ENCODE results near the gene HCFC2. TPM values are rescaled to one million over a fixed set of nuclear protein-coding genes. Genes with fewer than 3 reads are reported as not detected.

The HCFC2 gene
- total and polyA plus RNA-seq, 2 of the 4 experiments (the other 2 are of a cell fraction) = 12.0 to 34.2 TPM

DNA sequence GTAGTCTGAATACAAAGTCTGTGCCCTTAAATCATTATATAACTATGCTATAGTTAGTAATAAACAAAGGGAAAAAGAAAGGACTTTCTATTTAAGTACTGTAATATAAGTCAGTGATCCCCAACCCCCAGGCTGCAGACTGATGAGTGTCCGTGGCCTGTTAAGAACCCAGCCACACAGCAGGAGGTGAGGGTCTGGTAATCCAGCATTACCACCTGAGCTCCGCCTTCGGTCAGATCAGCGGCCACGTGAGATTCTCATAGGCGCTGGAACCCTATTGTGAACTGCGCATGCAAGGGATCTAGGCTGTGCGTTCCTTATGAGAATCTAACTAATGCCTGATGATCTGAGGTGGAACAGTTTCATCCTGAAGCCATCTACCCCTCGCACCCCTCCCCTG lies 58.0 kb downstream of the HCFC2 start:
- in situ Hi-C loops (cut with MboI; ENCODE audit: low sequenced_read_pairs) = no loop called here
- H4K91ac ChIP-seq (ENCODE audit: insufficient read depth, low read depth, low read length) = peak overlapping the region; percentile 25
- ChIA-PET POLR2A (ENCODE audit: unreplicated experiment) (no interaction called here), CTCF (interaction anchor here (1.0 kb wide), 1 partner anchor 13 kb away, joined by 3 read pairs; no protein-coding TSS in a partner anchor)
- H4K8ac ChIP-seq (ENCODE audit: low read depth in 2 of 2, low read length in 2 of 2) = peak overlapping the region in 1 of 2 experiments; percentile 71; a peak in 2 of 4 replicates
- H3K36me3 ChIP-seq (ENCODE audit: control insufficient read depth, insufficient read depth, low read length) = peaks cover 23% of the 10 kb centered on the region
- H3K14ac ChIP-seq (replicated peaks; ENCODE audit: low read depth, low read length) = peak overlapping the region; percentile 27
- H2BK5ac ChIP-seq (ENCODE audit: low read depth, low read length, poor library complexity, severe bottlenecking) = peak overlapping the region; percentile 99
- intact Hi-C loops (cut with micrococcal nuclease) = no loop called here
- H3K27me3 ChIP-seq (ENCODE audit: control insufficient read depth, insufficient read depth, low read length) = no peaks in the 10 kb centered on the region
- no peaks in the 10 kb centered on the region for H4K20me1 ChIP-seq (ENCODE audit: insufficient read depth, low read length)
- no peak overlapping the region for H3K56ac ChIP-seq (ENCODE audit: extremely low read depth, insufficient read depth, low read length)
- no TSS peak for BruUV-seq (replicated peaks)
- H2BK120ac ChIP-seq (ENCODE audit: low read depth, low read length) = peak overlapping the region; percentile 70
- dilution Hi-C loops (cut with HindIII; ENCODE audit: low sequenced_read_pairs, unreplicated experiment) = no loop called here
- no peak overlapping the region for H3K4me2 ChIP-seq (ENCODE audit: low read depth, low read length)
- H3K9me3 ChIP-seq (ENCODE audit: control insufficient read depth, insufficient read depth, low read length) = no peaks in the 10 kb centered on the region
- peak overlapping the region; percentile 73; the same call in 1 of the 2 replicates for H4K5ac ChIP-seq (ENCODE audit: low read depth, low read length)
- whole genome bisulfite sequencing, 2 experiments (ENCODE audit: extremely low coverage in 2 of 2, insufficient read length in 1 of 2) = 87% methylated on average over 5 of the region's 9 CpGs; no CpG with 5 or more reads in 1 of the 2 experiments
- peaks cover 3% of the 10 kb centered on the region; the same call in 1 of the 2 replicates for H3K9me1 ChIP-seq (ENCODE audit: insufficient read depth, low read length)
- H2AK9ac ChIP-seq (replicated peaks; ENCODE audit: low read depth, low read length, poor library complexity) = peak overlapping the region; percentile 52
- peaks cover 6% of the 10 kb centered on the region for H3K4me1 ChIP-seq (ENCODE audit: control insufficient read depth, insufficient read depth, low read length)
- peak overlapping the region; percentile 72 for H3K23ac ChIP-seq (ENCODE audit: low read depth, low read length)
- peaks cover 3 to 30% of the 10 kb centered on the region in 2 experiments; a peak in 3 of 4 replicates for H3K79me1 ChIP-seq (ENCODE audit: low read depth in 1 of 2, low read length in 2 of 2)
- peak overlapping the region; percentile 74; the same call in 1 of the 3 replicates for H2BK15ac ChIP-seq (ENCODE audit: low read depth, low read length)
- H3K9ac ChIP-seq (ENCODE audit: low read depth, low read length) = no peak overlapping the region
- H2AK5ac ChIP-seq (ENCODE audit: low read depth, low read length) = peak overlapping the region; percentile 81; the same call in 1 of the 2 replicates
- no peak overlapping the region for H3K4me3 ChIP-seq (ENCODE audit: insufficient read depth, low read depth, low read length)
- no peak overlapping the region for H2AFZ ChIP-seq (replicated peaks; ENCODE audit: low read length, poor library complexity)
- H2BK20ac ChIP-seq (ENCODE audit: low read depth, low read length) = peak overlapping the region; percentile 79
- ATAC-seq (ENCODE audit: low read depth) = no peak
- DNase-seq = no peak
- H3K27ac ChIP-seq (ENCODE audit: insufficient read depth, low read length) = peak overlapping the region; percentile 69
- H3K18ac ChIP-seq (ENCODE audit: low read depth, low read length) = 0 out of 2 replicates have a peak overlapping the region, but pooled peaks have one; percentile 28
- H3K4ac ChIP-seq (ENCODE audit: low read depth, low read length) = peak overlapping the region; percentile 77
- TF ChIP-seq NFE2L2 (IDR thresholded peaks at IDR 0.05; ENCODE audit: low read depth, low read length) (no peak), CHD1 (IDR thresholded peaks at IDR 0.05; ENCODE audit: low read depth, low read length) (no peak), ELK1 (IDR thresholded peaks at IDR 0.05; ENCODE audit: borderline replicate concordance, low read depth, low read length) (no peak), CTCF (conservative IDR thresholded peaks at IDR 0.05; ENCODE audit: low read depth, low read length) (no peak)

All from IMR-90 (cell line).